HCT116 (cell line): ENCODE data around the gene SLC2A9. TPM values are rescaled to one million over a fixed set of nuclear protein-coding genes. Genes with fewer than 3 reads are reported as not detected.
A peak's percentile ranks its signal among the peaks of the same experiment; 100 is the strongest.

Experiments
- ATAC-seq: fragments of 200-7000 bp; cut with Tn5 transposase; 2 replicates; pipeline ENCODE4 v1.9.1; 2020; ENCODE audit warnings: mild to moderate bottlenecking, moderate library complexity
- Bru-seq: library from RNA; stranded (reverse); fragments of 400-500 nt; gene quantifications from one replicate; lab custom pipeline; 2021; lab: Mats Ljungman, UMichigan
- BruChase-seq, 2 experiments: library from RNA; stranded (reverse); fragments of 400-500 nt; gene quantifications; one replicate each; lab custom pipeline; 2021; lab: Mats Ljungman, UMichigan
- BruUV-seq: library from RNA; stranded (reverse); fragments of 400-500 nt; replicated peaks from 2 replicates; lab custom pipeline; 2021; lab: Mats Ljungman, UMichigan
- CTCF ChIA-PET: fragments of 300-600 bp; sonication (Branson Sonifier 250); formaldehyde crosslinking; loops from one replicate; lab custom pipeline; 2021; ENCODE audit warnings: antibody characterized with exemption; lab: Charles Lee
- POLR2A ChIA-PET: fragments of 300-600, 350-600 bp; sonication (Branson Sonifier 250); formaldehyde crosslinking; loops from one replicate; lab custom pipeline; 2021; ENCODE audit warnings: antibody characterized with exemption; lab: Charles Lee
- RAD21 ChIA-PET, 2 experiments: fragments of 300-600 bp; sonication (Branson Sonifier 250); formaldehyde crosslinking; loops; one replicate each; lab custom pipeline; 2023; ENCODE audit warnings: low total read pairs in 2 of 2; ENCODE audit not compliant: uncharacterized antibody in 2 of 2, unreplicated experiment in 2 of 2, low non-redundant PET in 1 of 2; lab: Charles Lee
- DNase-seq: peaks from one replicate; pipeline ENCODE4 v3.0.0-alpha.2; 2010; ENCODE audit warnings: low read depth, low spot score
- H2AFZ ChIP-seq: fragments of 200-600 bp; shearing (Covaris generic), sonication (generic); 2 replicates; pipeline ENCODE4 v1.6.1; 2017; ENCODE audit warnings: low read depth, mixed run types, mixed read lengths, antibody characterized with exemption, low read length; ENCODE audit not compliant: poor library complexity, severe bottlenecking
- H3K27ac ChIP-seq: 2 replicates; pipeline ENCODE4 v1.5.1; 2012; ENCODE audit warnings: low read depth, low read length
- H3K27me3 ChIP-seq: fragments of 200-600 bp; sonication (generic); 2 replicates; pipeline ENCODE4 v1.6.1; 2016; ENCODE audit warnings: mixed run types, low read length, mixed read lengths; ENCODE audit not compliant: insufficient read depth
- H3K36me3 ChIP-seq, 2 experiments: fragments of 200-500 bp in 1 of 2; fragments of 200-600 bp in 1 of 2; sonication (Bioruptor generic) in 1 of 2; sonication (generic) in 1 of 2; 2 replicates each; pipeline versions ENCODE4 v1.5.1 to v1.6.1; 2014 to 2016; ENCODE audit warnings: low read length in 2 of 2, inconsistent platforms in 1 of 2, mixed read lengths in 1 of 2, mixed run types in 1 of 2; ENCODE audit not compliant: insufficient read depth in 2 of 2, control insufficient read depth in 1 of 2
- H3K4me1 ChIP-seq, 2 experiments: fragments of 200-600 bp in 1 of 2; sonication (generic) in 1 of 2; 2 replicates each; pipeline versions ENCODE4 v1.5.1 to v1.6.1; 2012 to 2017; ENCODE audit warnings: low read length in 2 of 2, inconsistent platforms in 1 of 2, mild to moderate bottlenecking in 1 of 2, mixed read lengths in 1 of 2, mixed run types in 1 of 2, moderate library complexity in 1 of 2; ENCODE audit not compliant: insufficient read depth in 2 of 2, control insufficient read depth in 1 of 2
- H3K4me2 ChIP-seq: fragments of 200-600 bp; sonication (generic); 2 replicates; pipeline ENCODE4 v1.6.1; 2017; ENCODE audit warnings: mixed run types, low read length, mixed read lengths
- H3K4me3 ChIP-seq, 2 experiments: fragments of 200-600 bp in 1 of 2; sonication (generic) in 1 of 2; replicated peaks in 1 of 2; 2 replicates each; pipeline ENCODE4 v1.5.1; 2011 to 2016; ENCODE audit warnings: low read length in 2 of 2, control low read depth in 1 of 2, low read depth in 1 of 2, mild to moderate bottlenecking in 1 of 2, mixed read lengths in 1 of 2, mixed run types in 1 of 2
- H3K79me2 ChIP-seq: fragments of 200-600 bp; sonication (generic); 2 replicates; pipeline ENCODE4 v1.6.1; 2017; ENCODE audit warnings: mild to moderate bottlenecking, mixed run types, low read length, moderate library complexity, mixed read lengths; ENCODE audit not compliant: insufficient read depth
- H3K9ac ChIP-seq: fragments of 200-600 bp; sonication (generic); 2 replicates; pipeline ENCODE4 v1.6.1; 2016; ENCODE audit warnings: low read length, mixed read lengths
- H3K9me2 ChIP-seq: fragments of 200-600 bp; sonication (generic), shearing (Covaris generic); 2 replicates; pipeline ENCODE4 v1.6.1; 2017; ENCODE audit warnings: mixed run types, mild to moderate bottlenecking, moderate library complexity; ENCODE audit not compliant: insufficient read depth
- H3K9me3 ChIP-seq, 2 experiments: fragments of 200-500 bp in 1 of 2; fragments of 200-600 bp in 1 of 2; sonication (Bioruptor generic) in 1 of 2; sonication (generic) in 1 of 2; 2 replicates each; pipeline ENCODE4 v1.6.1; 2014 to 2017; ENCODE audit warnings: low read length in 2 of 2, mixed read lengths in 2 of 2, inconsistent platforms in 1 of 2, low read depth in 1 of 2, mild to moderate bottlenecking in 1 of 2, mixed run types in 1 of 2, moderate library complexity in 1 of 2; ENCODE audit not compliant: control insufficient read depth in 1 of 2, insufficient read depth in 1 of 2
- H4K20me1 ChIP-seq: fragments of 200-600 bp; sonication (generic), shearing (Covaris generic); 2 replicates; pipeline ENCODE4 v1.6.1; 2017; ENCODE audit warnings: mixed run types, mild to moderate bottlenecking, moderate library complexity; ENCODE audit not compliant: insufficient read depth
- CBX3 ChIP-seq: IDR thresholded peaks from 2 replicates; pipeline ENCODE4 v1.6.1; 2012; ENCODE audit warnings: low read depth
- CEBPB ChIP-seq: IDR thresholded peaks from 2 replicates; pipeline ENCODE4 v1.6.1; 2012; ENCODE audit warnings: low read depth
- EGR1 ChIP-seq: IDR thresholded peaks from 2 replicates; pipeline ENCODE4 v1.6.1; 2012; ENCODE audit warnings: low read depth
- ELF1 ChIP-seq: IDR thresholded peaks from 2 replicates; pipeline ENCODE4 v1.6.1; 2012; ENCODE audit warnings: low read depth, borderline replicate concordance
- EZH2 ChIP-seq: fragments of 200-600 bp; sonication (generic); IDR thresholded peaks from 2 replicates; pipeline ENCODE4 v1.6.1; 2017; ENCODE audit warnings: antibody characterized with exemption, mixed run types
- EZH2phosphoT487 ChIP-seq: fragments of 200-600 bp; IDR thresholded peaks from 2 replicates; pipeline ENCODE4 v1.6.1; 2018; ENCODE audit warnings: antibody characterized with exemption, borderline replicate concordance
- FOSL1 ChIP-seq: IDR thresholded peaks from 2 replicates; pipeline ENCODE4 v1.6.1; 2012; ENCODE audit warnings: low read depth
- POLR2AphosphoS5 ChIP-seq: IDR thresholded peaks from 2 replicates; pipeline ENCODE4 v1.6.1; 2011; ENCODE audit warnings: mild to moderate bottlenecking, low read depth, low read length, moderate library complexity
- RAD21 ChIP-seq: IDR thresholded peaks from 2 replicates; pipeline ENCODE4 v1.6.1; 2012; ENCODE audit warnings: low read depth, mild to moderate bottlenecking
- SIN3A ChIP-seq: IDR thresholded peaks from 2 replicates; pipeline ENCODE4 v1.6.1; 2012; ENCODE audit warnings: low read depth
- SP1 ChIP-seq: IDR thresholded peaks from 2 replicates; pipeline ENCODE4 v1.6.1; 2012; ENCODE audit warnings: low read depth
- TCF7L2 ChIP-seq: IDR thresholded peaks from 2 replicates; pipeline ENCODE4 v1.7.0; 2011; ENCODE audit warnings: borderline replicate concordance, inconsistent platforms; ENCODE audit not compliant: insufficient read depth, insufficient read length; ENCODE audit errors: extremely low read depth
- YY1 ChIP-seq: IDR thresholded peaks from 2 replicates; pipeline ENCODE4 v1.6.1; 2011; ENCODE audit warnings: low read length, low read depth, moderate library complexity, mild to moderate bottlenecking; ENCODE audit not compliant: insufficient replicate concordance; ENCODE audit errors: extremely low read depth
- ZFX ChIP-seq: fragments of 450-650 bp; IDR thresholded peaks from 2 replicates; pipeline ENCODE4 v1.6.1; 2017
- ZNF274 ChIP-seq: fragments of 200-500 bp; sonication (Bioruptor generic); IDR thresholded peaks from 2 replicates; pipeline ENCODE4 v1.6.1; 2014; ENCODE audit warnings: mild to moderate bottlenecking, low read depth, low read length, inconsistent platforms
- intact Hi-C: fragments of 100-400 bp; cut with micrococcal nuclease; formaldehyde crosslinking; loops from 2 replicates; pipeline ENCODE4 v1.10.0; 2022
- long read RNA-seq: library from polyadenylated mRNA; unstranded; transcript quantifications from one replicate; pipeline ENCODE4 v2.0.0, GENCODE V29; 2021; ENCODE audit not compliant: unreplicated experiment
- polyA plus RNA-seq: library from polyadenylated mRNA; unstranded; fragments of >200 nt; gene quantifications from 2 replicates; pipeline ENCODE4 v1.2.1, GENCODE V29; 2012; ENCODE audit warnings: missing spikeins
- total RNA-seq: library from RNA; stranded (reverse); gene quantifications from one replicate; pipeline ENCODE4 v1.2.1, GENCODE V29; 2021; ENCODE audit not compliant: unreplicated experiment
- TF ChIP-seq, protein P1 (sequence below): IDR thresholded peaks from 2 replicates; pipeline ENCODE4 v1.6.1; 2012
- TF ChIP-seq, protein P2 (sequence below): IDR thresholded peaks from 2 replicates; pipeline ENCODE4 v1.6.1; 2012
- TF ChIP-seq, protein P3 (sequence below): IDR thresholded peaks from 2 replicates; pipeline ENCODE4 v1.6.1; 2012; ENCODE audit warnings: low read depth

SLC2A9 gene
- total RNA-seq (2.2 TPM), Bru-seq, nascent RNA (percentile 32 among the genes with signal in this experiment), BruChase-seq, experiment 1, labeled RNA remaining after a 6-hour chase (percentile 48 among the genes with signal in this experiment), BruChase-seq, experiment 2, labeled RNA remaining after a 2-hour chase (percentile 35 among the genes with signal in this experiment)
- polyA plus RNA-seq = 1.2 and 1.7 TPM in 2 replicates
- long read RNA-seq, partial matches to known transcripts = 3 of 5 reads
- long read RNA-seq, other reads (novel, unspliced or antisense) = 2 of 5 reads

DNA sequence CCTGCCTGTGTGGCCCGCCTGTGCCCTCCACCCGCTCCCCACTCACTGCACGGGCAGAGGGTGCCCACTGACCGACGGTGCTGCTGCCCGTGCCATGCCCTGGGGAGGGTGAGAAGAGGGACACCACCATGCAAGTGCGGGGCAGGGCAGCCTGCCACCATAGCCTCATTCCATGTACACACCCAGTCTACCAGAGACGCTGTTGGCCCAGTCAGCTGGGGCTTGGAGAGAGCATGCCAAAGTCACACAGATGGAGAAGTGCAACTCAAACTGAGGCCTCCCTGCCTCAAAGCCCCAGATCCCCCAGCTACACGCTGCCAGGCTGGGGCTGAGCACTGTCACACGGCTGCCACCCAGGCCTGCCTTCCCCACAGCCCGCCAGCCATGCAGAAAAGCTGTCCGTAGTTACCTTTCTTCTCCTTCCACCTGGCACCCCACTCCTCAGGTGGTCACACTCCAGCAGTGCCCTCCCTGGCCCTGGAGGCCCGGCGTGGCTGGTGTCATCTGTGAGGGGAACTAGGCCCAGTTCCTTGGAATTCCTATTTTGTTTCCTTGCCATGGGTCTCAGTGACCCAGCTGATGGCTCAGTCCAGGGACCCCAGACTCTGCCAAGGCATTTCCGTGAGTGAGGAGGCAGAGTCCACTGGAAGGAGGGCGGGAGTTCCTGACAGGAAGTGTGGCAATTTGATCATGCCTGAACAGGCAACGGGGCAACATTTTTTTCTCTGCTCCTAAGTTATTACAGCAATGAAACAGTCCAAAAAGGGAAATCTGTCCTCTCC is at the start of gene SLC2A9:
TSS of gene SLC2A9 (minus strand) at position 627 of the 782 bp plus-strand sequence. CDS start at position 559, 68 bp downstream.
- H2AFZ ChIP-seq = no peak within 1 kb of the TSS
- H3K27ac ChIP-seq = no peak within 1 kb of the TSS
- intact Hi-C loops = no loop called here
- TF ChIP-seq TCF7L2 (no peak), CEBPB (no peak), FOSL1 (no peak), EZH2phosphoT487 (no peak), SP1 (no peak), EZH2 (no peak), RAD21 (no peak), EGR1 (no peak), ZFX (no peak), POLR2AphosphoS5 (no peak), ZNF274 (no peak), ELF1 (no peak), SIN3A (no peak), YY1 (no peak), CBX3 (no peak)
- TF ChIP-seq, protein P1, sequence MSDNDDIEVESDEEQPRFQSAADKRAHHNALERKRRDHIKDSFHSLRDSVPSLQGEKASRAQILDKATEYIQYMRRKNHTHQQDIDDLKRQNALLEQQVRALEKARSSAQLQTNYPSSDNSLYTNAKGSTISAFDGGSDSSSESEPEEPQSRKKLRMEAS = no peak
- TF ChIP-seq, protein P2, sequence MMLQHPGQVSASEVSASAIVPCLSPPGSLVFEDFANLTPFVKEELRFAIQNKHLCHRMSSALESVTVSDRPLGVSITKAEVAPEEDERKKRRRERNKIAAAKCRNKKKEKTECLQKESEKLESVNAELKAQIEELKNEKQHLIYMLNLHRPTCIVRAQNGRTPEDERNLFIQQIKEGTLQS = no peak
- TF ChIP-seq, protein P3, sequence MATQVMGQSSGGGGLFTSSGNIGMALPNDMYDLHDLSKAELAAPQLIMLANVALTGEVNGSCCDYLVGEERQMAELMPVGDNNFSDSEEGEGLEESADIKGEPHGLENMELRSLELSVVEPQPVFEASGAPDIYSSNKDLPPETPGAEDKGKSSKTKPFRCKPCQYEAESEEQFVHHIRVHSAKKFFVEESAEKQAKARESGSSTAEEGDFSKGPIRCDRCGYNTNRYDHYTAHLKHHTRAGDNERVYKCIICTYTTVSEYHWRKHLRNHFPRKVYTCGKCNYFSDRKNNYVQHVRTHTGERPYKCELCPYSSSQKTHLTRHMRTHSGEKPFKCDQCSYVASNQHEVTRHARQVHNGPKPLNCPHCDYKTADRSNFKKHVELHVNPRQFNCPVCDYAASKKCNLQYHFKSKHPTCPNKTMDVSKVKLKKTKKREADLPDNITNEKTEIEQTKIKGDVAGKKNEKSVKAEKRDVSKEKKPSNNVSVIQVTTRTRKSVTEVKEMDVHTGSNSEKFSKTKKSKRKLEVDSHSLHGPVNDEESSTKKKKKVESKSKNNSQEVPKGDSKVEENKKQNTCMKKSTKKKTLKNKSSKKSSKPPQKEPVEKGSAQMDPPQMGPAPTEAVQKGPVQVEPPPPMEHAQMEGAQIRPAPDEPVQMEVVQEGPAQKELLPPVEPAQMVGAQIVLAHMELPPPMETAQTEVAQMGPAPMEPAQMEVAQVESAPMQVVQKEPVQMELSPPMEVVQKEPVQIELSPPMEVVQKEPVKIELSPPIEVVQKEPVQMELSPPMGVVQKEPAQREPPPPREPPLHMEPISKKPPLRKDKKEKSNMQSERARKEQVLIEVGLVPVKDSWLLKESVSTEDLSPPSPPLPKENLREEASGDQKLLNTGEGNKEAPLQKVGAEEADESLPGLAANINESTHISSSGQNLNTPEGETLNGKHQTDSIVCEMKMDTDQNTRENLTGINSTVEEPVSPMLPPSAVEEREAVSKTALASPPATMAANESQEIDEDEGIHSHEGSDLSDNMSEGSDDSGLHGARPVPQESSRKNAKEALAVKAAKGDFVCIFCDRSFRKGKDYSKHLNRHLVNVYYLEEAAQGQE = no peak
- H3K79me2 ChIP-seq = no peaks in the 10 kb centered on the region
- H3K9me2 ChIP-seq = no peaks in the 10 kb centered on the region
- no peak for ATAC-seq
- H3K9ac ChIP-seq = no peak within 1 kb of the TSS
- ChIA-PET CTCF (interaction anchor here (1.3 kb wide), 1 partner anchor 257 kb away, joined by 3 read pairs; no protein-coding TSS in a partner anchor), RAD21 (interaction anchor here in 1 of 2 experiments (0.5 kb wide), 1 partner anchor 316 kb away, joined by 3 read pairs; no protein-coding TSS in a partner anchor), POLR2A (interaction anchor here (0.8 kb wide), 1 partner anchor 75 kb away, joined by 5 read pairs; no protein-coding TSS in a partner anchor)
- H3K27me3 ChIP-seq = no peaks in the 10 kb centered on the region
- no TSS peak for BruUV-seq
- no peak within 1 kb of the TSS for H3K4me3 ChIP-seq
- H3K4me2 ChIP-seq = no peak within 1 kb of the TSS
- H3K4me1 ChIP-seq = peaks cover 6 to 18% of the 10 kb centered on the region in 2 experiments; a peak in 3 of 4 replicates
- H4K20me1 ChIP-seq = no peaks in the 10 kb centered on the region
- H3K36me3 ChIP-seq = no peaks in the 10 kb centered on the region
- no peak for DNase-seq
- H3K9me3 ChIP-seq = no peaks in the 10 kb centered on the region
